ELR (cell line): ENCODE results near the gene ELOVL5.
"Not testable (repeated sequence)": the region's sequence is repeated elsewhere in the genome, so short reads cannot be mapped to it uniquely, and the experiment has no call there.

ENCODE experiments used
- DNase-seq: peaks from one replicate; pipeline ENCODE4 v3.0.0-alpha.2; 2015; ENCODE audit warnings: low read depth

Gene ELOVL5

DNA sequence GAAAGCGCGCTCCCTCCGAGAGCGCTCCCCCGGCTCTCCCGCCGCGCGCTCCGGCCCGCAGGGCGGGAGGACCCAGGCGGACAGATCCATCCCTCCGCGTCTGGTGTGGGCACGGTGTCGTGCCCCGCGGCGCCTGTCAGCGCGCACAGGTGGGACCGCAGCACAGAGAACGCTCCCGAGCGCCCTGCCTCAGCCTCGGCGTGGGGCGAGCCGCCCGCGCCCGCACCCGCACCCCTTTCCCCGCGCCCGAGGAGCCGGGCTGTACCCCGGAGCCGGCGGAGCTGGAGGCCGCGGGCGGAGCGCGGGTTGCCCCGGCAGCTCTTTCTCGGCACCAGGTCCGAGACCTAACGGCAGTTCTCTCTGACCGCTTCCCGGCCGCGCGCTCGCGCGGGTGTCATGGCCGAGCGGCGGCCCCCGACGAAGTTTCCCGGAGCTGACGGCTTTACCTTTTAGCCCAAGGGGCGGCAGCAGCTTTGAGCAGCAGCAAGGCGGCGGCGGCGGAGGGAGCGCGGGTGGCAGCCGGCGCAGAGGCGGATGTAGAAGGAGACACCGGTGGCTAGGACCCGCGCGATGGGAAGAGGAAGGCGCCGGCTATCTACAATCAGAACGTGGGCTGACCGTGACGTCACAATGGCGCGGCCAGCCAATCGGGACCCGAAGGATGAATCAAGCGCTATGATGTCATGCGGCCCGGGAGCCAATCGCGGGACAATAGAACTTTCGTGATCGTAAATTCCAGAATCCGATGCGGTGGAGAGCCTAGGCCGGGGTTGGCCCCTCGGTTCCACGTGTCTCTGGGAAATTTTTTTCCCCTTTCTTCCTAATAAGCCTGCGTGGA, at the start of gene ELOVL5:
ELOVL5 (minus strand) TSS at position 580 of the 838 bp plus-strand sequence. CDS start 53,251 bp downstream, outside the sequence.
- peak; percentile 99 for DNase-seq

DNA sequence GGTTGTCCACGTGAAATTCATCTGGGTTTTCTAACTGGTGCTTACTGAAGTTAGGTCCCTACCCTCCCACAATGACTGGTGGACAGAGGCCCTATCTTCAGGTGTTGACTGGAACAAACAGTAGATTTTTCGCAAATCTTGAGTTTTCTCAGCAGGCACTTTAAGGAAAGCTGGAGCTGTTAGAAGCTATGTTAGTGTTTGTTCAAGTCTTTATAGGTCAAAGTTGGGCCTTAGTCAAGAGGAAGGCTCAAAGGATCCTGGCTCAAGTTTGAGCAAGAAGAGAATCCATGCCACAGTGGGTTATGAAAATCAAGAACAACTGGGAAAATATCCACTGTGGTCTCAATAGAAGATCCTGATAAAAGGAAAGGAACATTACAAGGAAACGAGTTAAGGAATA, 48.5 kb upstream of the ELOVL5 start:
- DNase-seq: no peak

GRCh38 chr6:53395986-53396385, 47.2 kb upstream of the ELOVL5 start:
- DNase-seq: no peak

GRCh38 chr6:53394704-53395103, 46.0 kb upstream of the ELOVL5 start:
- no peak for DNase-seq

DNA sequence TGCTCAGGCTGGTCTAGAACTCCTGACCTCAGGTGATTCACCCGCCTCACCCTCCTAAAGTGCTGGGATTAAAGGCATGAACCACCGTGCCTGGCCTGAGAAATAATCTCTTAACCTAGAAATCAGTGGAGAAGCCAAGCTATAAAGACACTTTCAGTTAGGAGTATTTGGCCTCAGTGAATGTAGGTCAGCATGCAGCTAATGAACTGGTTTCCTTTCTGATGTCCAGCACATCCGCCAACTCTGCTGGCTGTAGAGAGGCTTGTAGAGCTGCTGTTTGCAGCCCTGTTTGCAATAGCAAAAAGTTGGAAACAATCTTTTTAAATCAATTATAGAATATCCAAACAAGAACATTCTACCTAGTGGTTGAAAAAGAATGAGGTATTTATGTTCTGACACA, 42.4 kb upstream of the ELOVL5 start:
- no peak for DNase-seq

DNA sequence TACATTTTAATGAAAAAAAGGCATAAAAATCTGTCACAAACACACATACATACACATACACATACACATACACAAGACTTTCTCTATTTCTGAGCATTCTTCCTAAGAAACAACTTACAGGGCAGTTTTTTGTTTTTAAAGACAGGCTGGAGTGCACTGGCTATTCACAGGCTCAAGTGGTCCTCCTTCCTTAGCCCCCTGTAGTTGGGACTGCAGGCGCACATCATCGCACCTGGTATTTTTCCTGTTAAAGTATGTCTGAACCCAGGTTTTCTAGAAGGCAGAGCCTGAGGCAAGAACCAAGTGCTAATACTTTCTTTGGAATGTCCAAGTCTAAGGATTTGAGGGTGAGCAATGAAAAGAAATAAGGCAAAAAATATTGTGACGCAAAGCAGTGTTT, 41.3 kb upstream of the ELOVL5 start:
- no peak for DNase-seq

- not testable (repeated sequence) for DNase-seq
Measured at GRCh38 chr6:53388615-53389014, 39.9 kb upstream of the ELOVL5 start.

GRCh38 chr6:53382421-53382820, 33.7 kb upstream of the ELOVL5 start:
- no peak for DNase-seq

DNA sequence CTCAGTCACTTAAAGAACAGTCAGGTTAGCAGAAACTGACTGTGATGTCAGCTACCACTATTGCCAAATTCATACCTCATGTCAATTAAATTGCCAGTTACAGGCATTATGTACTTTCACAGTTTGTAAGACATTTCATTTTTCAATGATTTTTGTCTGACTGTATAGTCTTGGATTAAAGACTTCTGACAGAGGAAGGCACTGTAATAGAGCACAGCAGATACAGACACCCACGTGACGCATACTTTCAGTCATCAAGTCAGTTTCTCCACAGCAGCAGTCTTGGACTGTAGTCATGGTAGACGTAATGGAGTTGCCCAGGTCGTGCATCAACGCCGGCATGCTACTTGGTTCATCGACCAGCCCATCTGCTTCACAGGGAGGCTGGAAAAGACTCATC, 29.5 kb upstream of the ELOVL5 start:
- DNase-seq: no peak

DNA sequence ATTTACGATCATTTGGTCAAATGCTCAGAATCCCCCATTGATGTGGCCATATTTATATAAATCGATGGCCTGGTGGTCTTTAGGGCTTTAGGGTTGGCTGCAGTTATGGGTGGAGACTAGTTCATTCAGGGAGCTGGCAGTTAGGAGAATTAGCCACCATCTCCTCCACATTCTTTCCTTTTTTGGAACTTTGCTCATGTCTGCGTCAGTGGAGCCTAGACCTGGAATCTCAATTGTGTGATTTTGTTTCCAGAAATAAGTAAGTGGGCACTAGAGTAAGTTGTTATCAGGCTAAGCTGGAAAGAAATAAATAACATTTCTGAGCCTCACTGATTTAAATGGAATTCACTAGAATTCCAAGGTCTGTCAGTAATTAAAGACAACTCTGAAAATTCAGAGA, 29.0 kb upstream of the ELOVL5 start:
- no peak for DNase-seq

DNA sequence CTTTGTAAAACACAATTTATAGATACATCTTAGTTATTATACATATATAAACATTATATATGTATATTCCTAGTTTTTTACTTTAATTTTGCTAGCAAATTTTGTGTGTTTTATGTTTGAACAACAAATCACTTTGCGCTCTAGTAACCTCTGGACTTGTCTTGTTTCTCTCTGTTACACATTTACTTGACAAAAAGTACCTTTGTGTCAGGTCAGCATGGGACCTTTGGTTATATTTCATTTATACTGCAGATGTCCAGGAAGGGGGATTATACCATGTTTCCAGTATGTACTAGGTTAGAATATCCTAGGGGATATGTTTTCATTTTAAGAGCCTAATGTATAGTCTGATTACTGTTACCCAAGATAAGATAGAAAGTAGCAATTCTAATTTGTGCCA, 28.5 kb upstream of the ELOVL5 start:
- no peak for DNase-seq

DNA sequence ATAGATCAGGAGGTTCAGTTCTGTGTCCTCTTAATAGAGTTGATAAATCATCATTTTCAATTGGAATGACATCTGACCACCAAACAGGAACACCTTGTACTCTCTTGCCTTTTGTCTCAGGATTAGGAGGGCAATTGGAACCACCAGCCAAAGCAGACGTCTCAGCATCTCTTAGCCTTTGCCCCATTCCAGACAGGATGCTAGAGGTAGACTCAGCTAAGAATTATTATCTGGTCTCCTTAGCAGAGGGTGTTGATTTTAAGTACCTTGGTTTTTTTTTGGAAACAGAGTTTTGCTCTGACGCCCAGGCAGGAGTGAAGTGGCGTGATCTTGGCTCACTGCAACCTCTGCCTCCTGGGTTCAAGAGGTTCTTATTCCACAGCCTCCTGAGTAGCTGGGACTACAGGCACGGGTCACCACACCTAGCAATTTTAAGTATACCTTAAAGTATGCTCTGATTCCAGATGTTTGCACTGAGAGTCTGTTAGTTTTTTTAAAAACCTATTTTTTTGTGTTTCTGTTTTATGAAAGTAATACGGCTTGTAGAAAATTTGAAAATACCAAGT, 28.0 kb upstream of the ELOVL5 start:
- DNase-seq: no peak

DNA sequence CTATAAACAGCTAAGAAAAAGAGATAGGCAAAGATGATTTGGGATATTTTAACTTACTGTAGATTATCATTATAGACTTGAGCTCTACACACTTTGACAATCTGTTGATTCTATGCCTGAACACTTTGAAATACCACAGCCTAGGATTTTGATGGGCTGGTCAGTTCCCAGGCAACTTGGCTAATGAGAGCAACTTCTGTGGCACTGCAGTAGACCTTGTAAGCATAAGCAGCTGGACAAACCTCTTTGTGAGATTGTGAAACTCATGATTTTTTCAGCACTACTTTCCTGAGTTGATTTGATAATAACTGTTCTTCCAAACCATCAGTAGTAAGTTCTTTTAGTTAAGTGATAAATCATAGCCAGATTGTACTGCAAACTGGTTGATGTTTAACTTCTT, 27.1 kb upstream of the ELOVL5 start:
- no peak for DNase-seq

DNA sequence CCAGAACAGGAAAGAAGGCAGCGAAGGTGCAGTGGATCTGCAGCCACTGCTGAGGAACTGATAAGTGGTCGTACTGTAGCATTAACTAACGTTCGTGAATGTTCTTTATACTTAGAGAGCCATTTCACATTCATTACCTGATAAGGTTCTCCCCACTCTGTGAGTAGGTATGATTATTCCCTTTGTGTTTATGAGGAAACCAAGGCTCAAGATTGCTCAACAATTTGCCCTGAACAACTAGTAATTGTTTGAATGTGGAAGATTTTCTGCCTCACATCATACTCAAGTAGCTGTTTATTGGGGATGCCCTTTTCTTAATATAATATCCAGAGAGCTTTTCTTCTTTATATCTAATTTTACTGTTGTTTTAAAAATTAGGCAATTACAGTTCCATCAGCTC, 24.9 kb upstream of the ELOVL5 start:
- DNase-seq: no peak

DNA sequence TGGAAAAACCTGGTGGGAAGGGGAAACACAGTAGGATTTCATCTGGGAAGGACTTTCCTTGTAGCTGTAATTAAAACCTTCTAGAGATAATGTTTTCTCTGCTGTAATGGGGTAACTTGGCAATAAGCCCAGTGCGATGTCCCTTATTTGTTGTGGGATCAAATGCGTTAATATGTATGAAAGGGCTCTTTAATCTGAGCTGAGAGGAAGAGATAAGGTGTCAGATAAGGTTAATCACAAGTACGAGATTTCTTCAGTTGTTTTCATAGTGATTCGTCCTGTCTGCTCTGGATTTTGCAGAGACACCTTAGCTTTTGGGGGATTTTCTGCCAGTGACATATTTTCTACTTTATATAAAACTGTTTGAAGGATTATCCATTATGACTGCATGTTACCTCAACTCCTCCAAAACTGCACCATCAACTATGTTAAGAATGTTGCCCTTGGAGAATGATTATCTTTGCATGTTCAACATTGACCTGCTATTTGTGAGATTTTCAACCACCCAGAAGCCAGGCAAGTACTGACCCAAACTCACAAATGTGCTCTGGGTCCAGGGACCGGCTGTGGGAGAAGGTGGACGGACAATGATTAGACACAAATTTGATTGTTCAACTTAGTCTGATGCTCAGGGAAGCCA, 21.2 kb upstream of the ELOVL5 start:
- no peak for DNase-seq

- no peak for DNase-seq
Measured at GRCh38 chr6:53369051-53369450, 20.3 kb upstream of the ELOVL5 start.

DNA sequence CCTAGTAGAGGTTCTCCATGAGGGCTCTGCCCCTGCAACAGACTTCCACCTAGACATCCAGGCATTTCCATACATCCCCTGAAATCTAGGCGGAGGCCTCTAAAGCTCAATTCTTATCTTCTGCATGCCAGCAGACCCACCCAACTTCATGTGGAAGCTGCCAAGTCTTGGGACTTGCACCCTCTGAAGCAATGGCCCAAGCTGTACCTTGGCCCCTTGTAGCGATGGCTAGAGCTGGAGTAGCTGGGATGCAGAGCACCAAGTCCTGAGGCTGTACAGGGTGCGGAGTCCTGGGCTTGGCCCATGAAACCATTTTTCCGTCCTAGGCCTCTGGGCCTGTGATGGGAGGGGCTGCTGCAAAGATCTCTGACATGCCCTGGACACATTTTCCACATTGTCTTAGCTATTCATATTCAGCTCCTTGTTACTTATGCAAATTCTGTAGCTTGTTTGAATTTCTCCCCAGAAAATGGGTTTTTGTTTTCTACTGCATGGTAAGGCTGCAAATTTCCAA, 17.4 kb upstream of the ELOVL5 start:
- DNase-seq: no peak

DNA sequence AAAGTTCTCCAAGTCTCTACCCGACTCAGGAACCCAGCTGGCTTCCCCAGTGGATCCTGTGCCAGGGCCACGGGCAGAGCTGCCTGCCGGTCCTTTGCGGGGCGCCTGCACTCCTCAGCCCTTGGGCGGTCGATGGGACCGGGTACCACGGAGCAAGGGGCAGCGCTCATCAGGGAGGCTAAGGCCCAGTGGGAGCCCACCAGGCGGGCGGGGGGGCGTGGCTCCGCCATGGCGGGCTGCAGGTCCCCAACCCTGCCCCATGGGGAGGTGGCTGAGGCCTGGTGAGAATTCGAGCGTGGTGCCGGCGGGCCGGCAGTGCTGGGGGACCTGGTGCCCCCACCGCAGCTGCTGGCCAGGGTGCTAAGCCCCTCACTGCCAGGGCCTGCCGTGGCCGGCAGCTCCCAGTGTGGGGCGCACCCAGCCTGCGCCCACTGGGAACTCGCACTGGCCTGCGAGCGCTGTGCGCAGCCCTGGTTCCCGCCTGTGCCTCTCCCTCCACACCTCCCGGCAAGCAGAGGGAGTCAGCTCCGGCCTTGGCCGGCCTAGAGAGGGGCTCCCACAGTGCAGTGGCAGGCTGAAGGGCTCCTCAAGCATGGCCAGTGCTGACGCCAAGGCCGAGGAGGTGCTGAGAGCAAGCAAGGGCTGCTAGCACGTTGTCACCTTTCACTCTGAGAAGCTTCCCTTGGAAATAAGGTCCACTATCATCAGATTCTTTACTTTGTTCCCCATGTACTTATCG, 14.8 kb upstream of the ELOVL5 start:
- DNase-seq: no peak

DNA sequence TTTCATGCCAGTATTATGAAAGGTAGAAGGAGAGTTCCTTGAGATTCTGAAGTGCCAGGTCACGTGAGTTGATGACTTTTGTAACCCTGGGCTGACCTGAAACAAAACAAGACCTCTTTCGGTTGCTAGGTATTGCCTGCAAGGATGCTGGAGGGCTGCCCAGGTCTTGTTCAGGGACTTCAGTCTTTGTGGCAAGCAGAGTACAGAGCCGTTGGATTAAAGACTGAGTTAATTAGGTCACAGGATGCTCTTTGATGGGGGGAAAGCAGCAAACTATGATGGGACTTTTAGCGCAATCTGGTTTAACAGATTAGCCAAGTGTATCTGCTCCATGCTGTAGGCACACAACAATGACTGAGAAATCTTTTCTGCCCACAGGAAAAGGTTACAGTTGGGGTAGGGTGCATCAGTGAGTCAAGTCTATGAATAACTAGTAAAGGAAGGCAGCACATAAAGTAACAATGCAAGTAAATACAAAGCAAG, 12.8 kb upstream of the ELOVL5 start:
- DNase-seq: peak; percentile 54

- DNase-seq: peak; percentile 40
Measured at GRCh38 chr6:53360093-53360912, 11.6 kb upstream of the ELOVL5 start.

DNA sequence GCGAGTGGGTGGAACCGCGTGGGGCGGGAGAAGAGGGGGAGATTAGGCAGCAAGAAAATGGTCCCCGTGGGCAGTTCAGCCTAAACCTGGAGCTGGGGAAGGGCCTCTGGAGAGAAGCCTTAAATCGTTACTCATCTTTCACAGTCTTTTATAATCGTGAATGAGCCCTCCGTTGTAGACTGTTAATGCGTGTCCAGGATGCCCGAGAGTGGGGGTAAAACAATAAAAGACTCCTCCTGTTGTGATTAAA, 11.0 kb upstream of the ELOVL5 start:
- no peak for DNase-seq
